ENCODE results near the gene LANCL2.
"Not testable (repeated sequence)": the region's sequence is repeated elsewhere in the genome, so short reads cannot be mapped to it uniquely, and the experiment has no call there.

Gene LANCL2

GRCh38 chr7:55363386-55364170 lies 1.6 kb upstream of the LANCL2 start:
- DNase-seq, result no peak

- peak; percentile 90 to 100 (median 98) for DNase-seq
These were observed 731 bp downstream of the LANCL2 start for GRCh38 chr7:55365675-55366460.

- peak in 2 of 6 experiments; percentile 15 to 59 for DNase-seq
These were observed 1.4 kb downstream of the LANCL2 start for GRCh38 chr7:55366461-55367070.

GRCh38 chr7:55367283-55367840 lies 2.2 kb downstream of the LANCL2 start:
- DNase-seq, result no peak

GRCh38 chr7:55369427-55370400 lies 4.6 kb downstream of the LANCL2 start:
- no peak for DNase-seq

- no peak for DNase-seq
These were observed 9.1 kb downstream of the LANCL2 start for GRCh38 chr7:55374213-55374612.

- no peak for DNase-seq
These were observed 10.1 kb downstream of the LANCL2 start for GRCh38 chr7:55375237-55375636.

GRCh38 chr7:55377162-55377817 lies 12.2 kb downstream of the LANCL2 start:
- DNase-seq, result no peak

GRCh38 chr7:55379285-55379684 lies 14.1 kb downstream of the LANCL2 start:
- no peak for DNase-seq

- DNase-seq, result no peak
These were observed 16.1 kb downstream of the LANCL2 start for GRCh38 chr7:55381189-55381588.

- no peak for DNase-seq
These were observed 16.6 kb downstream of the LANCL2 start for GRCh38 chr7:55381696-55382095.

- no peak for DNase-seq
These were observed 17.1 kb downstream of the LANCL2 start for GRCh38 chr7:55382251-55382650.

GRCh38 chr7:55386541-55386940 lies 21.4 kb downstream of the LANCL2 start:
- no peak for DNase-seq

- no peak for DNase-seq
These were observed 22.2 kb downstream of the LANCL2 start for GRCh38 chr7:55387062-55387965.

GRCh38 chr7:55396233-55396785 lies 31.2 kb downstream of the LANCL2 start:
- DNase-seq, result no peak

GRCh38 chr7:55397617-55398016 lies 32.5 kb downstream of the LANCL2 start:
- DNase-seq, result no peak

GRCh38 chr7:55400191-55400590 lies 35.1 kb downstream of the LANCL2 start:
- no peak for DNase-seq

- DNase-seq, result not testable (repeated sequence)
These were observed 37.4 kb downstream of the LANCL2 start for GRCh38 chr7:55402506-55402905.

GRCh38 chr7:55405856-55406541 lies 40.9 kb downstream of the LANCL2 start:
- DNase-seq, result no peak

Measured in stimulated activated naive CD4-positive, alpha-beta T cell (primary cell).